GM20000 (cell line): Measurements from ENCODE around the gene MSANTD2.

ENCODE experiments used
- DNase-seq: peaks from one replicate; pipeline ENCODE4 v3.0.0; 2012; ENCODE audit warnings: low spot score
- TF ChIP-seq, protein P1 (sequence below): IDR thresholded peaks from 2 replicates; pipeline ENCODE4 v1.5.1; 2012; ENCODE audit warnings: mild to moderate bottlenecking, control low read depth; ENCODE audit errors: extremely low read depth, missing control alignments

MSANTD2 gene

DNA sequence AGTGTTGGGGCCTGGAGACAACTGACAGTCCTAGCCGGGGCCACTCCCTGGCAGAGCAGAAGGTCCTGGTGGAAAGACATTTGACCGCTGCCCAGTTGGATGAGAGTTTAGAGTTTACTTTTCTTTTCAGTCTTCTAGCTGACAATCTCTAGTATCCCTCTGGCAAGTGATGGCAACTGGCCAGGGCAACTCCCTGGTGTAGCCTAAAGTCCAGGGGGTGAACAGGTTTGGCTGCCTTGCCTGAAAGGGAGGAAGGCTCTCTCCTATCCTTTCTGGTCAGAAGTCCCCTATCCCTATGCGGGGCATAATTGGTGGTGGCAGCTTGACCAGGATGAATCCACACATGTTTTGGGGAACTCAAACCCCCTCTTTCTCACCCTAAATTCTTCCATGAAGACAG, 16.8 kb upstream of the MSANTD2 start:
- no peak for DNase-seq
- TF ChIP-seq, protein P1, sequence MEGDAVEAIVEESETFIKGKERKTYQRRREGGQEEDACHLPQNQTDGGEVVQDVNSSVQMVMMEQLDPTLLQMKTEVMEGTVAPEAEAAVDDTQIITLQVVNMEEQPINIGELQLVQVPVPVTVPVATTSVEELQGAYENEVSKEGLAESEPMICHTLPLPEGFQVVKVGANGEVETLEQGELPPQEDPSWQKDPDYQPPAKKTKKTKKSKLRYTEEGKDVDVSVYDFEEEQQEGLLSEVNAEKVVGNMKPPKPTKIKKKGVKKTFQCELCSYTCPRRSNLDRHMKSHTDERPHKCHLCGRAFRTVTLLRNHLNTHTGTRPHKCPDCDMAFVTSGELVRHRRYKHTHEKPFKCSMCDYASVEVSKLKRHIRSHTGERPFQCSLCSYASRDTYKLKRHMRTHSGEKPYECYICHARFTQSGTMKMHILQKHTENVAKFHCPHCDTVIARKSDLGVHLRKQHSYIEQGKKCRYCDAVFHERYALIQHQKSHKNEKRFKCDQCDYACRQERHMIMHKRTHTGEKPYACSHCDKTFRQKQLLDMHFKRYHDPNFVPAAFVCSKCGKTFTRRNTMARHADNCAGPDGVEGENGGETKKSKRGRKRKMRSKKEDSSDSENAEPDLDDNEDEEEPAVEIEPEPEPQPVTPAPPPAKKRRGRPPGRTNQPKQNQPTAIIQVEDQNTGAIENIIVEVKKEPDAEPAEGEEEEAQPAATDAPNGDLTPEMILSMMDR: no peak

DNA sequence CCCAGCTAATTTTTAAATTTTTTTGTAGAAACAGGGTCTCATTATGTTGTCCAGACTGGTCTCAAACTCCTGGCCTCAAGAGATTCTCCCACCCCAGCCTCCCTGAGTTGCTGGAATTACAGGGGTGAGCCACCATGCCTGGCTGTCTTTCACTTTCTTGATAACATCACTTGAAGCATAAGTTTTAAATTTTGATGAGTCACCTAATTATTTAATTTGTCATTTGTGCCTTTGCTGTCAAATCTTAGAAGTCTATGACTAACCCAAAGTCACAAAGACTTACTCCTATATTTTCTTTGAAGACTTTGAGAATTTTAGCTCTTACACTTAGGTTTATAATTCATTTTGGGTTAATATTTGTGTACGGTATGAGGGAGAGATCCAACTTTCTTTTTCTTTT, 14.5 kb upstream of the MSANTD2 start:
- TF ChIP-seq, protein P1: no peak

DNA sequence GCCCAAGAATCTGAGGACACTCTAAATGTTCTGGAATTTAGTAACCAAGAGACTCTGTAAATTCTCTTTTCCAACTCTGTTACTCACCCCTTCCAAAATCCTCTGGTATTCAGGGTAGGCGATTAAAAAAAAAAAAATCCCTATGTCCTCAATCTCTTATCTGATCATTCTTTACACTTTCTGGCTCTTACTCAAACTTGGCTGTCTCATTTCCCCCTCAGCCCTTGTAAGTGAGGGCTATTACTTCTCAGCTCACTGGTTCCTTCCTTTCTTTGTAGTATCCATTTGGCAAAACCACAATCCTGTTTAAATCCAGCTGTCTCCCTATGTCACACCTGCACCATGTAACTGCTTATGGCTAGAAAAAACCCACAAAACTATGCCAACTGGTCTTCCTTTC, 12.7 kb upstream of the MSANTD2 start:
- DNase-seq: no peak
- TF ChIP-seq, protein P1: no peak

More for the DNA sequence above, 14.5 kb upstream of the MSANTD2 start:
- no peak for DNase-seq

DNA sequence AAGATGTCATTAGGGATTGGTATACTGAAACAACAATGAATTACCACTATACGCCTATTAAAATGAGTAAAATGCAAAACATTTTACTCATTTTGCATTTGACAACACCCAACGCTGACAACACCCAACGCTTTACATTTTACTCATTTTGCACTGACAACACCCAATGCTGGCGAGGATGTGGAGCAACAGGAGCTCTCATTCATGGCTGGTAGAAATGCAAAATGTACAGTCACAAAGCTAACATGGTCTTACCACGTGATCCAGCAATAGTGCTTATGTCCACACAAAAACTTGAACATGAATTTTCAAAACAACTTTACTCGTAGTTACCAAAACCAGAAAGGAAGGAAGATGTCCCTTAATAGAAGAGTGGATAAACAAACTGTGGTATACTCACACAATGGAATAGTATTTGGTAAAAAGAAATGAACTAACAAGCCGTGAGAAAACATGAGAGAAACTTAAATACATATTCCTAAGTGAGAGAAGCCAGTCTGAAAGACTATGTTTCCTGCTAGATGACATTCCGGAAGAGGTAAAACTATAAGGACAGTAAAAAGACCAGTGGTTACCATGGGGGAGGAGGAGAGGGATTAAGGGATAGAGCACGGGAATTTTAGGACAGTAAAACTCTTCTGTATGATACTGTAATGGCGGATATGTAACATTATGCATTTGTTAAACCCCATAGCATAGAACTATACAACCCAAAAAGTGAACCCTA, 11.4 kb upstream of the MSANTD2 start:
- DNase-seq: no peak
- TF ChIP-seq, protein P1: no peak

DNA sequence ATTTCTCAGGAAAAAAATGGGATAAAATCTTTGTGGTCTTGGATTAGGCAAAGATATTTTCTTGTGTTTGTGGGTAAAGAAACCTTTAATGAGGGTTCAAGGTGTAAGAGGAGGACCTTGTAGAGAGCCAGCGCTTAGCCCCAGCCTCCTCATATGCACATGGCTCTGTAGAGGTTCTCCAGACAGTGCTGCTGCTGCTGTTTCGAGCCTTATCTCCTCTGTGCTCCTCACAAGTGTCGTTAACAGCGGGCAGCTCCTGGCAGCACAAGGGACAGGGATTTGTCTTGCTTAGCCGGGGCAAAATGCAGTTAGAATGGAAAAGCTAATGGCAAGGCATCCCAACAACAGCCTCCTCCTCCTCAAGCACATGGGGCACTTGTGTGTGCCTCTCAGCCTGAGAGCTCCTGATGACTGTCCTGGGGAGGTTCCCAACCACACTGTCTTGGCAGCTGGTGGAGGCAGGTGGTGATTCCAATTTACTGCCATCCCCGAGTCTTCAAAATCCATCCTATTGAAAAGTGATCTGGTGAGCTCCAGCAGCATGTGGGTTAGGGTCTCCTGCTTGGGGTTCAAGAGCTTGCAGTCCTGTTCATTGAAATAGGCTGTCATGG, 7.6 kb upstream of the MSANTD2 start:
- no peak for DNase-seq
- TF ChIP-seq, protein P1: no peak

DNA sequence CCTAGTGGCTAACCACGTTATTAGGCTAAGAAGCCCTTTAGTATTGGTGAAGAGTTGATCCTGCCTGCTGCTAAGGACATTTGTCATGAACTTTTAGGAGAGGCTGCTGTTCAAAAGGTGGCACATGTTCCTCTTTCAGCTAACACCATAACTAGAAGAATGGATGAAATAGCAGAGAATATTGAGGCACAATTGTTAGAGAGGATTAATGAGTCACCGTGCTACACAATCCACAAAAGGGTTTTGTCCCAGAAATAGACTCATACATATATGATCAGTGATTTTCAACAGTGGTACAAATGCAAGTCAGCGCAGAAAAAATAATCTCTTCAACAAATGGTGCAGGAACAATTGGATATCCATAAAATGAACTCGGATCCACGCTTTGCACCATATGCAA, 7.0 kb upstream of the MSANTD2 start:
- TF ChIP-seq, protein P1: no peak
- no peak for DNase-seq

DNA sequence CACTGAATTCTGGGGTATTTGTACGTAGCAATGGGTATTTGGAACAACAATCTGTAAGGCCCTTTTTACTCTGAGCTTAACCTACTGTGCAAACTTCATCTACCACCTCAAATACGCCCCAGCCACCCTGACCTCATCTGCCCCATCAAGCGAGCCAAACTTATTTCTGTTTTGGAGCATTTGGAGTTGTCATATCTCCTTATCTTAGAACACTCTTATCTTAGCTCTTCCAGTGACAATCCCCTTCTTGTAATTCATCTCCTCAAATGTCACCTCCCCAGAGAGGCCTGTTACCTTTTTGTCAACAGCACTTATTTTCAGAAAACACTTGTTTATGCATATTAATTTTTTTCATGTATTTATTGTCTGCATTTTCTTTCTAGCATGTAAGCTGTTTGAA, 4.7 kb upstream of the MSANTD2 start:
- DNase-seq: no peak
- TF ChIP-seq, protein P1: no peak
